Activated CD8-positive, alpha-beta memory T cell treated with anti-CD3 and anti-CD28 coated beads for 4 hours (primary cell): ENCODE data around the gene UQCR11.
A peak's percentile ranks its signal among the peaks of the same experiment; 100 is the strongest.

Source experiments
- DNase-seq, 2 donors: peaks; one replicate each; pipeline ENCODE4 v3.0.0-alpha.2; 2020; ENCODE audit warnings: low read depth in 2 of 2

Gene UQCR11

GRCh38 chr19:1636325-1637236 is 31.3 kb upstream of the UQCR11 start:
- DNase-seq, result no peak

GRCh38 chr19:1634938-1635243 is 29.6 kb upstream of the UQCR11 start:
- DNase-seq, result no peak

GRCh38 chr19:1634242-1634937 is 29.1 kb upstream of the UQCR11 start:
- DNase-seq, result no peak

DNA sequence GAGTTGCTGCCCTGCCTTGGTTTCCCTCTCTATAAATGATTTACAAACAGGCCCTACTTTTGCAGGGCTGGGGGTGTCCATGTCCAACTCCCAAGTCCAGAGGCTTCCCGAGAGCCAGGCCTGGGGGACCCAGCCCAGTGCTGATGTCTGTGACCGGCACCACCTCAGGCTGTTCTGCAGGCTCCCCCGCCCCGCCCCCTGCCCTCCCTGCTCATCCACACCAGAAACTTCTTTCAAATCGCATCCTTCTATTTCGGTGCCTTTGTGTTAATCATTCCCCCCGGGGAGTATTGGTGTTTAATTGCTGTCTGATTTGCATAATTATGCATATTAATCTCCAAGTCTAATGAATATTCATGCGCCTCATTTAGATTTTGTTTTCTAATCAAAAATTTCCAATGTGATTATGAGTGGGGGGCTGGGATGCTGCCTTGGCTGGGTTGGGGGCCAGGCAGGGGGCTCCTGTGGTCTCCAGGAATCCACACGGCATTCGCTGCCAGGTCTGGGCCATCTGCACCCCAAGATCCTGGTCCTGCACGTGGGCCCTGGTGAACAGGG is 28.1 kb upstream of the UQCR11 start:
- DNase-seq, result no peak

DNA sequence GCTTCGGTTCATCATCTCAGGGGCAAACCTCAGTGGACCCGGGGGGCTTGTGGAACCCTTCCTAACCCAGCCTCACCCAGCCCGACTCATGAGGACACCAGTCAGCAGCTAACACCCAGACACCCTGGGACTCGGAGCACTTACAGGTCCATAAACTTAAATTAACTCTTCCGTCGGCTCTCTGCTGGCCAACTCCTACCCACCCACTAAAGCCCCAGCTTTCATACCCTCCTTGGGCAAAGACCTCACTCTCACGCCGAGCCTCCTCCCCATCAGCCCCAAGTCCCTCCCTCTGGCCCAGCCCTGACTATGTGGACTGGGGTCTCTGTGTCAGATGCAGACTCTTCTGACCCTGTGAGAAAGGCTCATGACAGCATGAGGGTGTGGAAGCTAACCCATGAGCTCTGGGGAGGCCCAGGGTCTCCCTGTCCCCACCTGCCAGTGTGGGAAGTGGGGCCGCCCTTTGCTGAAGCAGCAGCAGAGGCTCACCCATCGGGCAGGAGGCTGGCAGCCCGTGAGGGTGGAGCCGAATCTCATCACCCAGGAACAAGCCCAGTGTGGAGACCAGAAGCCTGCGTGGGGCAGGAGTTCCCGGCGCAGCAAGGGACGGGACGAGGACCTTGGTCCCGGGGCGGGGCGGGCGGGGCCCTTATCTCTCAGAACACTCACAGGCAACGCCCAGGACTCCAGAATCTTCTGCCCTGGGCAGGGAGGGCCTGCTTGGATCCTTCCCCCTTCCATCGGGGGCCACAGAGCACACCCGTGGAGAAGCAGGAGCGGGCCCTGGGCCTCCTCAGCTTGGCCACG is 27.4 kb upstream of the UQCR11 start:
- no peak for DNase-seq

DNA sequence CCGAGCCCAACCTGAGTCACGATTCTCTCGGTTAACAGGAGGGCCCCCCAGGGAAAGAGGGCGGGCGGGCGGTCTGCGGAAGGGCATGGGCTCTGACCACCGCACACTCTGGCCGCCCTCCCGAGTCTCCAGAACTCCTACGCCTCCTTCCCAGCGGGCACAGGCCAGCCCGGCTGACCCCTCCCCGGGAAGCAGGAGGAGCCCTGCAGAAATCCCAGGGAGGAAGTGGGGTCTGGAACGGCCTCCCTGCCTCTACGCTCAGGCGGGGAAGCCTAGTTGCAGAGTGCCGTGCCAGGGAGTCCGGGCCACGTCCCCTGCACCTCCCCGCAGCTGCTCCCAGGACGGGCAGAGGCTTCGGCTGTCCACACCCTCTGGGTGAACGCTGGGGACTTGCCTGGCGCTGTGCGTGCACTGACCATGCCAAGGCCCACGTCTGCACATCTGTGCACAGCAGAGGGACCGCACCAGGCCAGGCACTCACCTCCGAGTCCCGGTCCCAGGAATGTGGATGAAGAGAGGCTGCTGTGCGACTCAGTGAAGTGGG is 26.4 kb upstream of the UQCR11 start:
- DNase-seq, result no peak

- no peak for DNase-seq
These were observed 25.5 kb upstream of the UQCR11 start for GRCh38 chr19:1630811-1631210.

GRCh38 chr19:1630012-1630411 is 24.8 kb upstream of the UQCR11 start:
- no peak for DNase-seq

DNA sequence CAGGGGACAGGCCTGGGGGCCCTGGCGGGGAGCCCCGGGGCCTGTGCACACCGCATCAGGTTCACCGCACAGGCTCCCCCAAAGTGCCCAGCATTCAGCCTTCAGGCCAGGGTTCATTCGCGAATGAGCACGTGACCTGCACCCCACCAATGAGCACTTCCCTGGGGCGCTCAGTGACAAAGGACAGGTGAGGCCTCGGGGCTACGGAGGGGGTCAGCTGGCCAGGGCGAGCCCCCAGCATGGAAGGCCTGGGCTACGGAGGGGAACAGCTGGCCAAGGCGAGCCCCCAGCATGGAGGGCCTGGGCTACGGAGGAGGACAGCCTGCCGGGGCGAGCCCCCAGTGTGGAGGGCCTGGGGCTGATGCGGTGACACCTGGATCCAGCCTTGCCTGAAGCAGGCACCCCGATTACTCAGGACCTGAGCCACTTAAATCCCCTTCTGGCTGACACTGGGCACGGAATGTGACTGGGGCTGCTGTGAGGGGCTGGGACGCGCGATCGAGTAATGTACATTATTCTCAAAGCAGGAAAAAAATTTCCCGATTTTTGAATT is 24.1 kb upstream of the UQCR11 start:
- no peak for DNase-seq

GRCh38 chr19:1627194-1627593 is 21.9 kb upstream of the UQCR11 start:
- no peak for DNase-seq

- no peak for DNase-seq
These were observed 21.3 kb upstream of the UQCR11 start for GRCh38 chr19:1626417-1627010.

GRCh38 chr19:1624458-1624857 is 19.2 kb upstream of the UQCR11 start:
- DNase-seq, result peak; percentile 15 to 28

GRCh38 chr19:1622541-1622940 is 17.3 kb upstream of the UQCR11 start:
- no peak for DNase-seq

GRCh38 chr19:1622007-1622406 is 16.7 kb upstream of the UQCR11 start:
- DNase-seq, result no peak

DNA sequence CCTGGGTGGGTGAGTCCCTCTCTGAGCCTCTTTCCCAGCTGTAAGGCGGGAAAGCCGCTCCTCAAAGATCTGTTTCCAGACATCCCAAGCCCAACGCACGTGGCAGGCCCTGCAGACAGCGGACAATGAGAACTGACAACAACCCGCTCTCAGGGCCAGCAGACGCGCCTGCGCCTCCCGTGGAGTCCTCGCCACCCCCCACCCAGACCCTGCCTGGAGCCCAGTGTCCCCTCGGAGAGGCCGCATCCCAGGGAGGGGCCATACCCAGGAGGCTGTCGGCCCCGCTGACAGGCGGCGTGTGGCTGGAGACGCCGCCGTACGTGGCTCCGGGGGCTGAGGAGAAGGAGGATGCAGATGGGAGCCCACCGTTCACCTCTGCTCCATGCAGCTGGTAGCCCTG is 16.3 kb upstream of the UQCR11 start:
- no peak for DNase-seq

- no peak for DNase-seq
These were observed 15.8 kb upstream of the UQCR11 start for GRCh38 chr19:1621021-1621420.

- no peak for DNase-seq
These were observed 15.2 kb upstream of the UQCR11 start for GRCh38 chr19:1620502-1620901.

GRCh38 chr19:1619703-1620102 is 14.4 kb upstream of the UQCR11 start:
- no peak for DNase-seq

GRCh38 chr19:1619094-1619439 is 13.8 kb upstream of the UQCR11 start:
- no peak for DNase-seq

GRCh38 chr19:1618157-1619093 is 13.2 kb upstream of the UQCR11 start:
- DNase-seq, result no peak
